DND-41 (cell line): ENCODE data around the gene NXPH4.

Experiments used
- ATAC-seq: fragments of 200-7000 bp; cut with Tn5 transposase; 3 replicates; pipeline ENCODE4 v1.9.1; 2021; ENCODE audit warnings: low read depth; ENCODE audit not compliant: insufficient read depth
- DNase-seq: peaks from one replicate; pipeline ENCODE4 v3.0.0-alpha.2; 2020
- H2AFZ ChIP-seq: 2 replicates; pipeline ENCODE4 v1.6.0; 2012; ENCODE audit warnings: low read depth, low read length
- H3K27ac ChIP-seq: 2 replicates; pipeline ENCODE4 v1.5.1; 2012; ENCODE audit warnings: low read length, inconsistent platforms
- H3K27me3 ChIP-seq: fragments of 200-600 bp; sonication (generic); 2 replicates; pipeline ENCODE4 v1.6.0; 2012; ENCODE audit warnings: low read length, mild to moderate bottlenecking, inconsistent platforms; ENCODE audit not compliant: insufficient read depth, poor library complexity
- H3K36me3 ChIP-seq: 2 replicates; pipeline ENCODE4 v1.5.1; 2012; ENCODE audit warnings: low read length, inconsistent platforms; ENCODE audit not compliant: insufficient read depth
- H3K4me1 ChIP-seq: 2 replicates; pipeline ENCODE4 v1.5.1; 2012; ENCODE audit warnings: mild to moderate bottlenecking, low read length; ENCODE audit not compliant: insufficient read depth
- H3K4me2 ChIP-seq: 2 replicates; pipeline ENCODE4 v1.6.0; 2012; ENCODE audit warnings: mild to moderate bottlenecking, moderate library complexity, low read length, inconsistent platforms; ENCODE audit not compliant: insufficient read depth
- H3K4me3 ChIP-seq, 2 experiments: fragments of 200-600 bp in 1 of 2; shearing (Covaris generic) in 1 of 2; 2 replicates each; pipeline ENCODE4 v1.5.1; 2012 to 2016; ENCODE audit warnings: inconsistent platforms in 2 of 2, low read length in 2 of 2, mild to moderate bottlenecking in 2 of 2, low read depth in 1 of 2, moderate library complexity in 1 of 2
- H3K79me2 ChIP-seq: 2 replicates; pipeline ENCODE4 v1.6.0; 2012; ENCODE audit warnings: low read length, inconsistent platforms; ENCODE audit not compliant: insufficient read depth
- H3K9ac ChIP-seq: 2 replicates; pipeline ENCODE4 v1.6.0; 2012; ENCODE audit warnings: low read depth, mild to moderate bottlenecking, inconsistent platforms, low read length, moderate library complexity
- H3K9me3 ChIP-seq: 2 replicates; pipeline ENCODE4 v1.5.1; 2012; ENCODE audit warnings: low read length, moderate library complexity, mild to moderate bottlenecking, inconsistent platforms; ENCODE audit not compliant: insufficient read depth, severe bottlenecking
- H4K20me1 ChIP-seq: 2 replicates; pipeline ENCODE4 v1.6.0; 2012; ENCODE audit warnings: low read length; ENCODE audit not compliant: insufficient read depth
- CTCF ChIP-seq: IDR thresholded peaks from 2 replicates; pipeline ENCODE4 v1.5.1; 2012; ENCODE audit warnings: borderline replicate concordance, low read length, moderate library complexity, mild to moderate bottlenecking; ENCODE audit not compliant: poor library complexity, severe bottlenecking; ENCODE audit errors: extremely low read depth
- EZH2 ChIP-seq: IDR thresholded peaks from 3 replicates; pipeline ENCODE4 v1.6.1; 2012; ENCODE audit warnings: borderline replicate concordance, low read depth, mild to moderate bottlenecking, moderate library complexity, low read length, inconsistent platforms; ENCODE audit not compliant: severe bottlenecking

The NXPH4 gene

GRCh38 chr12:57220770-57221168, 4.2 kb downstream of the NXPH4 start:
- Histone ChIP-seq H3K36me3 (no peaks in the 10 kb centered on the region), H3K4me3 (no peak overlapping the region), H3K4me2 (no peak overlapping the region), H3K9ac (no peak overlapping the region), H3K9me3 (no peaks in the 10 kb centered on the region), H3K27ac (no peak overlapping the region), H3K27me3 (peaks cover 43% of the 10 kb centered on the region), H2AFZ (no peak overlapping the region), H4K20me1 (peaks cover 13% of the 10 kb centered on the region; the same call in 1 of the 2 replicates), H3K4me1 (peaks cover 5% of the 10 kb centered on the region), H3K79me2 (no peaks in the 10 kb centered on the region)
- no peak for TF ChIP-seq CTCF
- no peak for TF ChIP-seq EZH2
- no peak for ATAC-seq
- no peak for DNase-seq

GRCh38 chr12:57221169-57221917, 4.7 kb downstream of the NXPH4 start:
- H4K20me1 ChIP-seq: peaks cover 13% of the 10 kb centered on the region; the same call in 1 of the 2 replicates
- no peak overlapping the region for H3K4me2 ChIP-seq
- H3K27ac ChIP-seq: no peak overlapping the region
- H3K9ac ChIP-seq: no peak overlapping the region
- ATAC-seq (no peak), DNase-seq (no peak)
- H2AFZ ChIP-seq: no peak overlapping the region
- no peaks in the 10 kb centered on the region for H3K36me3 ChIP-seq
- H3K27me3 ChIP-seq: peaks cover 43% of the 10 kb centered on the region
- no peaks in the 10 kb centered on the region for H3K79me2 ChIP-seq
- no peak overlapping the region for H3K4me3 ChIP-seq
- no peaks in the 10 kb centered on the region for H3K9me3 ChIP-seq
- TF ChIP-seq CTCF (no peak), EZH2 (no peak)
- H3K4me1 ChIP-seq: peaks cover 7% of the 10 kb centered on the region

- no peak for TF ChIP-seq EZH2
- no peaks in the 10 kb centered on the region for H3K36me3 ChIP-seq
- H3K9ac ChIP-seq: no peak overlapping the region
- no peaks in the 10 kb centered on the region for H3K9me3 ChIP-seq
- peaks cover 7% of the 10 kb centered on the region for H3K4me1 ChIP-seq
- ATAC-seq (no peak), DNase-seq (no peak)
- no peaks in the 10 kb centered on the region for H3K79me2 ChIP-seq
- H2AFZ ChIP-seq: no peak overlapping the region
- no peak overlapping the region for H3K4me3 ChIP-seq
- H3K27me3 ChIP-seq: peaks cover 43% of the 10 kb centered on the region
- no peak overlapping the region for H3K4me2 ChIP-seq
- H4K20me1 ChIP-seq: peaks cover 13% of the 10 kb centered on the region; the same call in 1 of the 2 replicates
- no peak overlapping the region for H3K27ac ChIP-seq
These were observed 5.9 kb downstream of the NXPH4 start for GRCh38 chr12:57222286-57223190.
